Cardiac septum (tissue), 1 donor: ENCODE data around the gene FAM184B. TPM values are rescaled to one million over a fixed set of nuclear protein-coding genes. Genes with fewer than 3 reads are reported as not detected.
"Not testable (repeated sequence)": the region's sequence is repeated elsewhere in the genome, so short reads cannot be mapped to it uniquely, and the experiment has no call there.

Experiments used
- DNase-seq: peaks from one replicate; pipeline ENCODE4 v3.0.0-alpha.2; 2020; ENCODE audit warnings: low spot score
- intact Hi-C: fragments of 100-400 bp; cut with DNase I; formaldehyde crosslinking; loops from one replicate; pipeline ENCODE4 v1.14.0; 2022
- total RNA-seq: library from RNA; stranded (reverse); fragmentation: NEBNext Ultra II Directional; extraction: Animal tissue kit (Norgen Biotek cat#: 25700); gene quantifications from one replicate; pipeline ENCODE4 v1.2.1, GENCODE V29; 2021
- donor health status: DM: no; HTN: no; CAD: no.

FAM184B gene
- total RNA-seq, 1 donor from 2014 or later: 0.03 TPM

DNA sequence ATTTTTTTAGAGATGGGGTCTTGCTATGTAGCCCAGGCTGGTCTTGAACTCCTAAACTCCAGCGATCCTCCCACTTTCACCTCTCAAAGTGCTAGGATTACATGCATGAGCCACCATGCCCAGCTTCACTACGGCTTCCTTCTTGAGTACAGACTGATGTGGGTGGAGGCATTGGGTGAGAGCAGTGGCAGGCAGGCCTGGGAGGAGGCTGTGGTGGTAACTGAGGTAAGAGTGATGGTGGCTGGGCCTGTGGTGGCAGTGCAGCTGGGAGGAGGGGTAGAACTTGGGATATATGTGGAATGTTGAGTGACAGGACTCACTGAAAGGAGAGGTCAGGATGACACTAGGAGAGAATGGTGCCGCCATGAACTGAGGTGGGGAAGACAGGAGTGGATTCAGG lies 86.1 kb downstream of the FAM184B start:
- no peak for DNase-seq
- intact Hi-C loops: no loop called here

- intact Hi-C loops: no loop called here
- no peak for DNase-seq
Measured at GRCh38 chr4:17694552-17694951, 86.9 kb downstream of the FAM184B start.

GRCh38 chr4:17690898-17691297 lies 90.5 kb downstream of the FAM184B start:
- intact Hi-C loops: no loop called here
- no peak for DNase-seq

DNA sequence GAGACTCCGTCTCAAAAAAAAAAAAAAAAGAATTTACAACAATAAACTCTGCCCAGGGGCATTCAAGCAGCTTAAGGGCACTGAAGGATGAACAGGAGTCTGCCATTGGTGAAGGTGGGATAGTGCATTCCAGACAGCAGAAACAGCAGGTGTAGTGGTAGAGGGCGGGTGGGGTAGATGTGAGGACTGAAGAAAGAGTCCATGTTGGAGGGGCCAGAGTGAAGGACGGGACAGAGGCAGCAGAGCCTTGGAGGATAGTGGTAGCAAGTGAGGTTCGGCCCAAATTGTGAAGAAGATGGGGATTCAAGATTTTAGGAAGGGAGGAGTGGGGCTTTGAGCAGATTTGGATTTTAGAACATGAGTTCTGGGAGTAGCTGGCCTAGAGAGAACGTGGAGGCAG lies 91.3 kb downstream of the FAM184B start:
- intact Hi-C loops: no loop called here

DNA sequence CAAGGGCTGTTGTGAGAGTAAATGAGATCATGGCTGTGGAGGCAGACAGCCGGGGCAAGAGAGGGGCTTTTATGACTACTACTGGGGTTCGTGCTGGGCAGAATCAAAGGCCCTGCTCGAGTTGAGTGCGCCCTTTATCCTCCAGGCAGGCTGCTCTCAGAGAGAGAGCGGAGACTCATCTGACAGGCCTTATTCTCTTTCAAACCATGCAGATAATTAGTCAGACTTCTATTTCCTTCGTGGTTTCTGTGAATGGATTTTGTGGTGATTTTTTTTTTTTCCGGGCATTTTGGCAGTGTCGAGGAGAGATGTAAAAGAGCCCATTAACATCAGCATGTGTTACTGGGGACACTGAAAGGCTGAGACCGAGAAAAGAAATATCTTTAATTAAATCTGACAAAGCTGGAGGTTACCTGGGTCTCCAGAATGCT lies 93.4 kb downstream of the FAM184B start:
- DNase-seq: no peak
- intact Hi-C loops: no loop called here

More for the DNA sequence above, 91.3 kb downstream of the FAM184B start:
- DNase-seq: no peak

DNA sequence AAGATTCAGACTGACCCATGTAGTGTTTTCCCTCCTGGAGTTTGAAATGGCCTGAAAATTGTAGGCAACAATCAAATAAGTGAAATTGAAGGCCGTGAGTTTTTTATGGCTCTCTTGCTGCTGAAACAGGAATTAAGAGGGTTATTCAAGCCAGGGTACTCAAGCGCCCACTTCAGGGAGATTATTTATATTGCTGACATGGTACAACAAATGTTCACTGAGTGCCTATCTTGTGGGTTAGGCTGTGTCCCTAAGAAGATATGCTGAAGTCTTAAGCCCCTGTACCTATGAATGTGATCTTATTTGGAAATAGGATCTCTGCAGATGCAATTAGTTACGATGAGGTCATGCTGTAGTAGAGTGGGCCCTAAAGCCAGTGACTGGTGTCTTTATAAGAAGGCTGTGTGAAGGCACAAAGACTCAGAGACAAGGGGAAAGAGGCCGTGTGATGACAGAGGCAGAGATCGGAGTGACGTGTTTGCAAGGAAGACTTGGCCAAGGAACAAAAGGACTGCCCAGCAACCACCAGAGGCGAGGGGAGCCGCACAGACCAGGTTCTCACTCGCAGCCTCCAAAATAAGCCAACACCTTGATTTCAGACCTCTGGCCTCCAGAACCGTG lies 94.1 kb downstream of the FAM184B start:
- no peak for DNase-seq
- intact Hi-C loops: no loop called here

DNA sequence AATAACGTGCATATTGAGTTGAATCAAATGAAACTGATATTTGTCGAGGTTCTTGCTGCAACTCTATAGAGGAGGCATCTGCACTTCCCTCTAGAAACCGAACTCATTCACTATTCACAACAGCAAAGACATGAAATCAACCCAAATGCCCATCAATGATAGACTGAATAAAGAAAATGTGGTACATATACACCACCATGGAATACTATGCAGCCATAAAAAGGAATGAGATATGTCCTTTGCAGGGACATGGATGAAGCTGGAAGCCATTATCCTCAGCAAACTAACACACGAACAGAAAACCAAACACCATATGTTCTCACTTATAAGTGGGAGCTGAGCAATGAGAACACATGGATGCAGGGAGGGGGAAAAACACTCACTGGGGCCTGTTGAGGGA lies 96.8 kb downstream of the FAM184B start:
- intact Hi-C loops, DNase-seq: not testable (repeated sequence)

DNA sequence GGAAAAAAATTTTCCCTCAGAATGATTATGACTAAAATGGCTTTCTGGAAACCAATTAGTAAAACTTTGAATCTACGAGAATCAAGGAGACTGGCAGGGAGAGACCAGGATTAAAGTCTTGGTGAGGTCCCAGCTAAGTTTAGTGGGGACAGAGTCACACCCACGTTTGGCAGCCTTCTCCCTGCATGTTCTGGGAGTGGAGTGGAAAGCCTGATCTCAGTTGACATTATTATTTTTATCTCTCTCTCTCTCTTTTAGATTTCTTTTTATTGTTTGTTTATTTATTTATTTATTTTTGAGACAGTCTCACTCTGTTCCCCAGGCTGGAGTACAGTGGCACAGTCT lies 99.2 kb downstream of the FAM184B start:
- intact Hi-C loops: no loop called here
- DNase-seq: no peak

GRCh38 chr4:17681281-17682221 lies 99.9 kb downstream of the FAM184B start:
- intact Hi-C loops: no loop called here
- no peak for DNase-seq

DNA sequence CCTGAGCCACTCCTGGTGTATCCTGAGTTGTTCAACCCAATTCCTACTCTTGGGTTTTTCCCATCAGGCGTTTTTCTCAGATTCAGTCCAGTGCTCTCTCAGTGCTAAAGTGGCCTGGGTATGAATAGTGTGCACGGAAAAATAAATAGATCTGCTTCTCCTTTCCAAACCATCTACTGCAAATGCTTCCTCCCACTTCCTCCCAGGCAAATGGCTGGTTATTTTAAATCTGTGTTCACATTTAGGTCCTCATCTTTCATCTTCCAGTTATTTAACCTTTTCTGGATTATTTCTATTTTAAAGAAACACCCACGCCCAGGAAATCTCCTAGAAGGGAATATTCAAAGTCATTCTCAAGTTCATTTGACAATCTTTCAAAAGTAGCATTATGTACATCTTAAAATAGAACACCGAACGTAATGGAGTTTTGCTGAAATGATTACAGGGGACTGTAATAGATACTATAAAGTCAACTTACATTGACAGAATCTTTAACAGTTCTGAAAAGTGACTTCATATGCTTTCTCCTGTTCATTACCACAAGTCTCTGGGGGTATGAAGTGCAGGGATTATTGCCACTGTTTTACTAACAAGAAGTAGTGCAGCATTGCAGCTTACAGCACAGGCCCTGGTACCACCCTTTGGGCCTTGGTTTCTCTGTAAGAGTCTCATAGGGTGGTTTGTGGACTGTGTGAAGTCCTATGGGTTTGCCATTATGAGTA lies 100.7 kb downstream of the FAM184B start:
- intact Hi-C loops: no loop called here
- no peak for DNase-seq

GRCh38 chr4:17670423-17670822 lies 111.0 kb downstream of the FAM184B start:
- intact Hi-C loops: no loop called here
- DNase-seq: no peak

DNA sequence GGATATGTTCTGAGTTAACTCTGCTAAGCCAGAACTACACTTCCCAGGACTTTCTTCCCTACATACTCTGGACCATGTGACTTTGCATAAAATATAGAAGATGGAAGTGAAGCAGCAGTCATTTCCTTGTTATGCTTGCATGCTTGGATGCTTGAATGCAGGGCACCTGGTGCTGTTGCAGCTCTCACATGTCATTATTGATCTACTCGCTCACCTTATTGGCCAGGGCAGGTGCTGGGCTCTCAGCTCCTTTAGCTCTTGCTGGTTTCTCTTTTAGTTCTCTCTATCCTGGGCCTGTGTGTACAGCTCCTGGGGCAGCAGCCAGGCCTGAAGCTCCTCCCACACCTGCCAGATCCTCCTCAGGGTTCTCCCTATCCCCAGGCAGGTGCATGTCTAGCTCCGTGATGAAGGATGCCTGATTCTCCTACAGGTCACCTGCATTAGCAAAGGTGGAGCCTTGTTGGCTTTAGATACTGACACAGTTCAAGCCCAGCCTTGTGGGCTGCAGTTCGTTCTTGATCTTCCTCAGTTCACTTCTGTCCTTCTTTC lies 113.7 kb downstream of the FAM184B start:
- intact Hi-C loops: no loop called here
- DNase-seq: no peak

- intact Hi-C loops: no loop called here
- DNase-seq: no peak
Measured at GRCh38 chr4:17667253-17667652, 114.2 kb downstream of the FAM184B start.

DNA sequence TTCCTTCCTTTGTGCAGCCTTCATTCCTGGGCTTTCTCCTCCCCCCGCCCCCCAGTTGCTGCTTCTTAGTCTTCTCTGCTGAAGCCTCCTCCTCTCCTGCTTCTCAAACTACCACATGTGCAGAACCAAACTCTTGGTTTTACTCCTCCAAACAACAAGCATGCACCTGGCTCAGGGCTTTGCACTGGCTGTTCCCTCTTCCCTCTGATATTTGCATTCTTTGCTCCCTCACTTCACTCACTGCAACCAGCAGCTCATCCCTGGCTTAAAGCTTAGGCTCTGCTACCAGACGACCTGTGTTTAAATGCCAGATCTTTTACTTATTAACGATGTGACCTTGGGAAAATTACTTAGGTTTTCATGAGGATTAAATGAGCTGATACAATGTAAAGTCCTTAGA lies 115.6 kb downstream of the FAM184B start:
- intact Hi-C loops: no loop called here
- DNase-seq: no peak

GRCh38 chr4:17665346-17665745 lies 116.1 kb downstream of the FAM184B start:
- DNase-seq: no peak
- intact Hi-C loops: no loop called here

- intact Hi-C loops: no loop called here
- no peak for DNase-seq
Measured at GRCh38 chr4:17664755-17665154, 116.7 kb downstream of the FAM184B start.

GRCh38 chr4:17662694-17663093 lies 118.7 kb downstream of the FAM184B start:
- DNase-seq: no peak
- intact Hi-C loops: no loop called here

DNA sequence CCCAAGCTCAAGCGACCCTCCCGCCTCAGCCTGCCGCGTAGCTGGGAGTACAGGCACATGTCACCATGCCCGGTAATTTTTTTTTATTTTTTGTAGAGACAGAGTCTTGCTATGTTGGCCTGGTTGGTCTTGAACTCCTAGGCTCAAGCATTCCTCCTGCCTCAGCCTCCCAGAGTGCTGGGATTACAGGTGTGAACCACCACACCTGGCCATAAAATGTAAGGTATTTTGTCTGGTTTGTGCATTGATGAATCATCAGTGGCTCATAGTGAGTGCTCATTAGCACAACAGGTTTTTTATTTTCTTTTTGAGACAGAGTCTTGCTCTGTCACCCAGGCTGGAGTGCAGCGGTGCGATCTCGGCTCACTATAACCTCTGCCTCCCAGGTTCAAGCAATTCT lies 122.2 kb downstream of the FAM184B start:
- intact Hi-C loops, DNase-seq: not testable (repeated sequence)

GRCh38 chr4:17657849-17658248 lies 123.6 kb downstream of the FAM184B start:
- intact Hi-C loops: no loop called here
- DNase-seq: no peak

DNA sequence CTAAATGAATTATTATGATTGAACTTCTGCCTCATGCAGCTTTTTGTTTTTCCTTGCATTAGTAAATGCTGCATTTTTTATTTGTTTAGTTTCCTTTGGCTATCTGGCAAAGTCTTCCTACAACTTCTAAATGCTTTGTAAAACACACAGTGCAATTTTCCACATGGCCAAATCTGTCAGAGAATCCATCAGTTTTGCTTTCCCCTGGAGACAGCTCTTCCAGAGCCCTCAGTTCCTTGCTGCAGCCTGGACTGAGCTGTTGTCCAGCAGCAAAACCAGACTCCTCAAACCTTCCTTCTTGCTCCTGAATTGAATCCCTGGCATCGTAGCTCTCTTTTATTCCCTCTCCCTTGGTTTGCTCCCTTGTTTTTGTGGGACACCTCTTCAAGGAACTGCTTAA lies 124.3 kb downstream of the FAM184B start:
- intact Hi-C loops: no loop called here
- no peak for DNase-seq
